Activated T-cell treated with anti-CD3 and anti-CD28 coated beads for 1 hour (primary cell): ENCODE results near the gene CACNA2D3.

Experiments
- DNase-seq: peaks from one replicate; pipeline ENCODE4 v3.0.0-alpha.2; 2020; ENCODE audit warnings: low read depth

The CACNA2D3 gene

GRCh38 chr3:54274607-54275006 is 152.3 kb downstream of the CACNA2D3 start:
- no peak for DNase-seq

DNA sequence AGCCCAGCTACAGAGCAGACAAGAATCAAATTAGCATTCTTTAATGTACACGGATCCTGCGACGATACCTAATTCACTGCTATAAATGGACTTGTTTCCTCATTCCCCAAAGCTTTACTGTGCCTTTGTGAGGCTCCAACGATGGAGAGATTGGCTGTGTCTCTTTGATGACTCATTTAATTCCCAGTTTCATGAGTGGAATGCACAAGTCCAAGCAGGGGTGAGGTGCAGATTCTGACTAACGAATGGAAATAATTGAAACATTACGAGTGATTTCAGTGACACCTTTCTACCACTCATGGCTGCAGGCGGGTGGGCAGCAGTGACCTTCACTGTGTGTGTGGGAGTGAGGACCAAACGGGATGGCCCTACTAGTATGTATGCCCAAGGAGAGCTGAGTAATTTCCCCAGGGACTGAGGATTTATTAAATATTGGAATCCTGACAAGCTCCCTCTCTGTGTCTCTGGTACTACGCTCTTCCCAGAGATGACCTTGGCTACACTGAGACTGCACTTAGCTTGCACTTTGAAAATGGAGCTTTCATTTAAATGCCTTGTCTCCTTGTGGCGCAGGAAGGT is 156.7 kb downstream of the CACNA2D3 start:
- no peak for DNase-seq

GRCh38 chr3:54283470-54283869 is 161.1 kb downstream of the CACNA2D3 start:
- DNase-seq, result no peak

- DNase-seq, result no peak
Observed at GRCh38 chr3:54294214-54294613, 171.9 kb downstream of the CACNA2D3 start.

GRCh38 chr3:54296531-54296930 is 174.2 kb downstream of the CACNA2D3 start:
- DNase-seq, result no peak

- DNase-seq, result no peak
Observed at GRCh38 chr3:54299169-54299935, 177.0 kb downstream of the CACNA2D3 start.

DNA sequence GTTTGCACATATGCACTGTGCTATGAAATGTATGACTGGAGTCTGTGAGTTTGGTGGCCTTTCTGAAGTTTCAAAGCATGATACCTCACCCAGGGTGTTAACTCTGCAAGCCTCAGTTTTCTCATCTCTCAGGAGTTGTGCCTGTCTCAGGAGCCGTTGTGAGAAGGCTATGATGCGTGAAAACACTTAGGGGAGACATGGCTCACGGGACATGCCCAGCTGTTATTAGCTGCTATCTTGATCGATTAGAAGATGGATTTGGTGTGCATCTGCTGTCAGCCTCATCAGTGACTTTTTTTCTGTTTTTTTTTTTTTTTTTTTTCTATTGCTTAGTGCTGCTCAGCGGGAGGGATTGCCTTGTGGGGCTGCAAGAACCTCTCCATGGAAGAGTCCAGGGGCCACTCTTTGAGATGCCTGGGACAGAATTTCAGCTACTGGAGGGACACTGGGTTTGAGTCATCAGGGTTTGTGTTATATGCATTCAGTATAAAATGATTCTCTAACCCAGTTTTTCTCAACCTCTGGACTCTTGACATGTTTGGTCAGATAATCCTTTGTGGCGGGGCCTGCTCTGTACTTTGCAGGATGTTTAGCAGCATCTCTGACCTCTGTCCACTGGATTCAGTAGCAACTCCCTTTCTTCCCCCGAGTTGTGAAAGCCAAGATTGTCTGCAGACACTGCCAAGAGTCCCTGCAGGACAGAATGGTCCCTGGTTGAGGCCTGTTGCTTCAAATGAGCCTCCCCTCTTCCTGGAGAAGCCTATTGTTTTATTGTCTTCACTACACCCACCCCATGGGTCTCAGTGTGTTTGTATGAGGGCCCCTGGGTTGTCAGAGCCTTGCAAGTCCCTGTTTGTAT is 181.4 kb downstream of the CACNA2D3 start:
- no peak for DNase-seq

DNA sequence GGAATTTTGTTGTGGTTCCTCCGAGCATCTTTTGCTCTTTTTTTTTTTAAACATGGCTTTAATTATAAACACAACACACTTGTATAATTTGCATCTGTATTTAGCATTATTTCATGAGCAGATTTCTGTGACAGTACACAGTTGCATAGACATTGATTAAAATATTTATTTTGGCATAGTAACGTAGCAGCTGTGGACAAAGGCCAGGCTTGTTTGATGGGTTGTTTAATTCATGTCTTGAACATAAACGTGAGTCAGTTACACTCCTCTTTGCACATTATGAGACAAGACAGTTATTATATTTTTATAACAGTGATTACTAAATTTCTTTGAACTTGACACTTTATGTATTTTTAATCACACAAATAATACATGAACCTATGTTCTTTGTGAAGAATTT is 182.5 kb downstream of the CACNA2D3 start:
- DNase-seq, result no peak

GRCh38 chr3:54305409-54306099 is 183.2 kb downstream of the CACNA2D3 start:
- DNase-seq, result no peak

DNA sequence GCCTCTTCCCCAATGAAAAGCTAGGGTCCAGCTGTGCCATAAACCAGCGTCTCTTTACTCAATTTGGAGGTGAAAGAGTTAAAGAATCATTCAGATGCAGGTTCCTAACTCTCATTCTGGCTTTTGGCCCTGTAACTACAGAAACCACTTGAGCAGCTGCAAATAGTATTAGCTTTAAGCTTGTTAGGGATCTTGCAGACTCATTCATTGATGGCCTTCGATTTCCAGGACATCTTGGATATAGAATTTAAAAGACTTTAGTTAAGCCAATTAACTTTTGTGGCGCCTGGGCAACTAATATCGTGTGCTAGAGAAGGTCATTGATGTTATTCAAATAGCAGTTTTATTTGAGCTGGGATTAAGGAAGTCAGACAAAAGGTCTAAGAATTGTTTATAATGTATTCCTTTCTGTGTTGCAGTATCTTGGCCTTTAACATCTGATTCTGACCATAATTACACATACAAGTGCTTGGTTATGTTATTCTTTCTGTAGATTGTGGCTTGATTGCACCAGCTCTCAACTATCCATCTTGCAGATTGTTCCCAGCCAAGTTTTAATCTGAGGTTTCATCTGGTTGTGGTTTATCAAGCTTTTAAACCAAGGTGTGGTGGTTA is 185.3 kb downstream of the CACNA2D3 start:
- no peak for DNase-seq

DNA sequence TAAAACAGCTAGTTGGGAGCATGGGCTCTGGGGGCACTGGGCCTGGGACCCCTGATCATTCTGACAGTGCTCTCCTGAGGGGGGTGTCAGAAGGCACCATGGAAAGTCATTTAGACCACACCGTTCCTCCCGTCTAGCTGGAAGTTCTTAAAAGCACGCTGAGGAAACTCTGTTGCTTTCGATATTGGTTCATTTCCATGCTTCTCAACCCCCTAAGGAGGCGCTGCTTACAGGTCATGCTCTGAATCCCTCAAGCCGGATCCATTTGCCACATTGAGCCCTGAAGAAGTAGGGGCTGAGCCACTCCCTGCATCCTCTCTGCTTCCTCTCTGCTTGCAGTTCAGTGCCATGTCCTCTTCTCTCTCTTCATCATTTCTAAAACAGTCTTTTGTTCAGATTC is 187.2 kb downstream of the CACNA2D3 start:
- no peak for DNase-seq

DNA sequence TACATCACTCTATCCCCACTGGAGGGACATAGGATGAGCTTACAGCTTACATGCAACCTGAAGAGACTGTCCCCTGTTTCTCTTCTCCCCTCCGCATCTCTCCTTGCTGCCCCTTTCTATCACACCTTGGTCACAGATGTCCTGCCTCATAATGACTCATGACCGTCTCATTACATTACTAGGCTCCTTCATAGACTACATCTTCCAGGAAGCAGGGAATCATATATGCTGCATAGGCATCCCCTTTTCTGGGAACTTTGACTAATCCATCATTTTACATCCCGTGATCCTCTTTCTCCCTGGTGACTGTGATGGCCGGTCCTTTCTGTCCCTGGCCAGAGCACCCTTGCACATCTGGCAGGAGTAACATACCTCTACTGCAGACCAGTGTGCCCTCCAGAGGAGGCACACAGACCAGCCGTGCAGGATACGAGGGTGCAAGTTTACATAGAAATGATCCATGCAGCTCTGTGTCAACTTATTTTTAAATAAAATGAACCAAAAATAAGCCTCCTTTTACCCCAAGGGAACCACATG is 188.9 kb downstream of the CACNA2D3 start:
- no peak for DNase-seq

- no peak for DNase-seq
Observed at GRCh38 chr3:54312156-54312899, 190.0 kb downstream of the CACNA2D3 start.

DNA sequence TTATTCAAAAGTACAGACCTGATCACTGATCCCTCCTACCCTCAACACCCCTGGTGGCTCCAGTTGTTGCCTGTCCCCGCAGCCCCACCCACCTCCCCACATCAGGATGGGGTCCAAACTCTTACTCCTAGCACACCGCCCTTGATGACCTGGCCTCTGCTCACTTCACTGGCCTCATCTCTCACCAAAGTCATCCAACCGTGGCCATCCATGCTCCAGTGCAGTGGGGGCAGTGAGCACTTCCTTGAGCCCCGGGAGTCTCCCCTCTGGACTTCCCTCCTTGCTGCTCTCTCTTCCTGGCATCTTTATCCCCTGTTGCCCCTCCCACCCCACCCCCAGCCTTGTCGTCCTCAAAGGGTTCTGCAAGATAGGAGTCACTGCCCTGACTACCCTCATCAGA is 191.1 kb downstream of the CACNA2D3 start:
- no peak for DNase-seq

DNA sequence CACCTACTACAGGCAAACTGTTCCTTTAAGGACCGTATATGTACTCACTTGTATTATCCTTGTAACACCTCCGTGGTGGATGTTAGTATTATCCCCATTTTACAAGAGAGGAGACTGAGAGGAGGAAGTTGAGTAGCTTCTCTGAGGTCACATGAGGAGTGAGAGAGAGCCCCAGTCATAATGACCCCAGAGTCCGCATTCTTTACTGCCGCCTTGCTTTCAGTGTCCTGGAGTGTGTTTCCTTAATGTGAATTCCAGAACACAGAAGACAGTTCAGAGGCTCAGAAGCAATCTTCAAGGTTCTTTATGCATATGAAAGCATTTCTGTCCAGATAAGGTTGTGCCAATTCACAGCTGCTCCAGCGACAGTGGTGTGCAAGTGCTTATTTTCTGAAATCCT is 199.2 kb downstream of the CACNA2D3 start:
- no peak for DNase-seq

DNA sequence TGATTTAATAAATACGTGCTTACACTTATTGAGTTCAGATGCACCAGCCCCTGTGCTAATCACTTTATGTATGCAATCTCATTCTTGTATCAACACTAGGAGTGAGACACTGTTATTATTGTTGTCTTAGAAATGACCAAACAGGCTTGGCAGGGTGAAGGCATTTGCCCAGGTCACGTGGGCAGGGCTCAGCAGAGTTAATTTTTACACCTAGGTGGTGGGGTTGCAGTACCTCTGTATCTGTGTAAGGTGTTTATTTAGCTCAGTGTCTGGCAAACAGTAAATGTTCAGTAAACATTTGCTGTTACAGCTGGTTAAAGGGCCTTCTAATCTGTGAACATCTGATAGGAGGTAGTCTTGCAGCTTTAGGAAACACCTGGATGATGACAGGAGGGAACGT is 200.0 kb downstream of the CACNA2D3 start:
- DNase-seq, result no peak

DNA sequence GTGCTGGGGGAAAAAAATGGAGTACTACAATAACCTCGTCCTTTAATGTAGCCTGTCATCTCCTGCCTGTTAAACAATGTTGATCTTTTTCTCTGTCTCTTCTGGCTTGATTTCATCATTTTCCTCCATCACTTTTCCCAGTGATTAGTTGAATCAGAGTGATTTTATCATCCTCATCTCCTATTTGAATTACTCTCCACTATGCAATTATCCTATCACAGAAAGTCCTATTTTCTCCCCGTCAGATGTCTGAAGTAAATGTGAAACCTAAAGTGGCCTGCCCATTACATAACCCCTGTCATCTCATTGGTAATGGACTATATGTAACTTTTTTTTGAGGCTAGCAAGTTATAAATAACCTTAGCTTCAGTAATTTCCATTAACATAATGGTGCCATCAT is 201.8 kb downstream of the CACNA2D3 start:
- no peak for DNase-seq

DNA sequence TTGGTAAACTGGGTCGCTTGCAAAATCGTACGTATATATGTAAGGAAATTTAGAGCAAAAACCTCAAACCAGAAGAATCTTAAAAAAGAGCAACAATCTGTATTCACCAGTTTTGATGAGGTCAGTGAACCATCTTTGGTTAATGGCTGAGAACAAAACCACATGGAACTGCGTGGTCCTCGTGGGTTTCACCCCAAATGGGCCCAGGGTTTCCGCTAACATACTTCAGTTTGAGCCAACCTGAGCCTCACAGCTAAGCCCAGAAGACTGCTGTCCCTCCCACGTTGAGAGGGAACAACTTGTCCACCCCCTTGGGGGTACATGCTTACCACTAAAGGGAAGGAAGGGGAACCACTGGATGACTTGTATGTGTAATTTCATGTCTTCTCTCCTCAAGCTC is 204.6 kb downstream of the CACNA2D3 start:
- no peak for DNase-seq

GRCh38 chr3:54331341-54331740 is 209.0 kb downstream of the CACNA2D3 start:
- DNase-seq, result no peak

DNA sequence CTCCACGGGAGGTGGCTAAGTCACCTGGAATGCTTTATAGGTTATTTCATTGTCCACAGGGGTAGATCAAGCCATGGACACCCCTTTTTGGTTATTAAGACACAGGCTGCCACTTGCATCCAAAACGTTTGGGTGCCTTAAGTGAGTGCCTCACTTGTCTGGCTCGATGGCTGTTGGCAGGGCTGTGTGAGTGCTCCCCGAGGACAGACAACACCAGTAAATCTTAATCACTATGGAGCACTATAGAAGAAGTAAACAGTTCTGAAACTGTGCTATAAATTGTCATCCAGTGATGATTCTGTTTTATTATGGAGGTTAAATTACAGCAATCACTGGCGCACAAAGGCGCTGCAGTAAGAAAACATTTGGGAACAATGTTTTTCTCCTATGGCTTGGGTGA is 215.5 kb downstream of the CACNA2D3 start:
- DNase-seq, result no peak

- no peak for DNase-seq
Observed at GRCh38 chr3:54339608-54340007, 217.3 kb downstream of the CACNA2D3 start.
